K562 (cell line): ENCODE measurements around the gene USH2A.

Experiments
- CCNT2 ChIP-seq: IDR thresholded peaks from 2 replicates; pipeline ENCODE4 v1.6.1; 2011; ENCODE audit warnings: borderline replicate concordance, low read depth, mild to moderate bottlenecking, moderate library complexity, mixed read lengths, low read length; ENCODE audit not compliant: insufficient read length; ENCODE audit errors: extremely low read depth
- EZH2 ChIP-seq: IDR thresholded peaks from 2 replicates; pipeline ENCODE4 v1.6.1; 2012; ENCODE audit warnings: low read depth, mild to moderate bottlenecking, inconsistent platforms, low read length, borderline replicate concordance
- NFIC ChIP-seq: fragments of 450-650 bp; IDR thresholded peaks from 2 replicates; pipeline ENCODE4 v1.6.1; 2017; ENCODE audit warnings: mild to moderate bottlenecking, inconsistent platforms
- NUFIP1 ChIP-seq: fragments of 450-650 bp; IDR thresholded peaks from 2 replicates; pipeline ENCODE4 v1.6.1; 2018; ENCODE audit not compliant: partially characterized antibody
- SPI1 ChIP-seq: IDR thresholded peaks from 2 replicates; pipeline ENCODE4 v1.6.1; 2011; ENCODE audit warnings: low read depth, low read length, control low read depth, borderline replicate concordance
- ZNF23 ChIP-seq: fragments of 250-450 bp; sonication (Bioruptor Pico); IDR thresholded peaks from 2 replicates; pipeline ENCODE4 v1.4.0; 2020; ENCODE audit warnings: mild to moderate bottlenecking
- TF ChIP-seq, protein P1 (sequence below), 3 experiments: IDR thresholded peaks in 2 of 3; conservative IDR thresholded peaks in 1 of 3; 2 replicates each; pipeline ENCODE4 v1.5.1; 2011 to 2012; ENCODE audit warnings: low read length in 3 of 3, mild to moderate bottlenecking in 3 of 3, control low read depth in 2 of 3, improper control_type of control experiment in 1 of 3, inconsistent platforms in 1 of 3, low read depth in 1 of 3, mixed read lengths in 1 of 3, moderate library complexity in 1 of 3; ENCODE audit not compliant: insufficient read depth in 2 of 3
- TF ChIP-seq, protein P2 (sequence below), 2 experiments: fragments of 450-650 bp; IDR thresholded peaks; 2 replicates each; pipeline ENCODE4 v1.6.1; 2016
- TF ChIP-seq, protein P3 (sequence below), 2 experiments: fragments of 450-650 bp in 1 of 2; IDR thresholded peaks; 2 replicates each; pipeline ENCODE4 v1.6.1; 2011 to 2017; ENCODE audit warnings: low read depth in 2 of 2, antibody characterized with exemption in 1 of 2, borderline replicate concordance in 1 of 2, low read length in 1 of 2, mild to moderate bottlenecking in 1 of 2, mixed read lengths in 1 of 2; ENCODE audit not compliant: control insufficient read depth in 1 of 2

DNA sequence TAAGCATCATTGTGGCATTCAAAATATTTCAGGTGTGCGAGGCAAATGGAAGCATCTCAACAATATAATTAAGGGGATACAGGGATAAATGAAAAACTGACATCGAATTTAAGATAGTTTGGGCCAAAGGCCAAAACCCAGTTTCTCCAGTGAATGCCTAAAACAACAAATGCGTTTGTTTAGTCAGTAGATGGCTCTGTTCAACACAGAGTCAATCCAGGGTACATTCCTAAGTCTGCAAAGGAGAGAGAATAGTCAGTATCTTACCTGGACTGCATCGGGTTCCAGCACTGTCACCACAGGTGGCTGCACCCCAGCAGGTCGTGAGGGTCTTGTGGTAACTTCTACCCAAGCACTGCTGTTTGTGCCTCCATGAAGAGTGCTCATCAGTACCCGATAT is 535.1 kb downstream of the USH2A start:
- TF ChIP-seq, protein P1, sequence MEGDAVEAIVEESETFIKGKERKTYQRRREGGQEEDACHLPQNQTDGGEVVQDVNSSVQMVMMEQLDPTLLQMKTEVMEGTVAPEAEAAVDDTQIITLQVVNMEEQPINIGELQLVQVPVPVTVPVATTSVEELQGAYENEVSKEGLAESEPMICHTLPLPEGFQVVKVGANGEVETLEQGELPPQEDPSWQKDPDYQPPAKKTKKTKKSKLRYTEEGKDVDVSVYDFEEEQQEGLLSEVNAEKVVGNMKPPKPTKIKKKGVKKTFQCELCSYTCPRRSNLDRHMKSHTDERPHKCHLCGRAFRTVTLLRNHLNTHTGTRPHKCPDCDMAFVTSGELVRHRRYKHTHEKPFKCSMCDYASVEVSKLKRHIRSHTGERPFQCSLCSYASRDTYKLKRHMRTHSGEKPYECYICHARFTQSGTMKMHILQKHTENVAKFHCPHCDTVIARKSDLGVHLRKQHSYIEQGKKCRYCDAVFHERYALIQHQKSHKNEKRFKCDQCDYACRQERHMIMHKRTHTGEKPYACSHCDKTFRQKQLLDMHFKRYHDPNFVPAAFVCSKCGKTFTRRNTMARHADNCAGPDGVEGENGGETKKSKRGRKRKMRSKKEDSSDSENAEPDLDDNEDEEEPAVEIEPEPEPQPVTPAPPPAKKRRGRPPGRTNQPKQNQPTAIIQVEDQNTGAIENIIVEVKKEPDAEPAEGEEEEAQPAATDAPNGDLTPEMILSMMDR (IDR thresholded peaks at IDR 0.05 in 2 of 3, conservative IDR thresholded peaks at IDR 0.05 in 1 of 3; ENCODE audit: insufficient read depth in 2 of 3, low read depth in 1 of 3, low read length in 3 of 3): no peak
- TF ChIP-seq CCNT2 (no peak), NUFIP1 (no peak), EZH2 (no peak), NFIC (no peak), ZNF23 (no peak), SPI1 (no peak)
- TF ChIP-seq, protein P2, sequence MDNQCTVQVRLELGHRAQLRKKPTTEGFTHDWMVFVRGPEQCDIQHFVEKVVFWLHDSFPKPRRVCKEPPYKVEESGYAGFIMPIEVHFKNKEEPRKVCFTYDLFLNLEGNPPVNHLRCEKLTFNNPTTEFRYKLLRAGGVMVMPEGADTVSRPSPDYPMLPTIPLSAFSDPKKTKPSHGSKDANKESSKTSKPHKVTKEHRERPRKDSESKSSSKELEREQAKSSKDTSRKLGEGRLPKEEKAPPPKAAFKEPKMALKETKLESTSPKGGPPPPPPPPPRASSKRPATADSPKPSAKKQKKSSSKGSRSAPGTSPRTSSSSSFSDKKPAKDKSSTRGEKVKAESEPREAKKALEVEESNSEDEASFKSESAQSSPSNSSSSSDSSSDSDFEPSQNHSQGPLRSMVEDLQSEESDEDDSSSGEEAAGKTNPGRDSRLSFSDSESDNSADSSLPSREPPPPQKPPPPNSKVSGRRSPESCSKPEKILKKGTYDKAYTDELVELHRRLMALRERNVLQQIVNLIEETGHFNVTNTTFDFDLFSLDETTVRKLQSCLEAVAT (IDR thresholded peaks at IDR 0.05): no peak
- TF ChIP-seq, protein P3, sequence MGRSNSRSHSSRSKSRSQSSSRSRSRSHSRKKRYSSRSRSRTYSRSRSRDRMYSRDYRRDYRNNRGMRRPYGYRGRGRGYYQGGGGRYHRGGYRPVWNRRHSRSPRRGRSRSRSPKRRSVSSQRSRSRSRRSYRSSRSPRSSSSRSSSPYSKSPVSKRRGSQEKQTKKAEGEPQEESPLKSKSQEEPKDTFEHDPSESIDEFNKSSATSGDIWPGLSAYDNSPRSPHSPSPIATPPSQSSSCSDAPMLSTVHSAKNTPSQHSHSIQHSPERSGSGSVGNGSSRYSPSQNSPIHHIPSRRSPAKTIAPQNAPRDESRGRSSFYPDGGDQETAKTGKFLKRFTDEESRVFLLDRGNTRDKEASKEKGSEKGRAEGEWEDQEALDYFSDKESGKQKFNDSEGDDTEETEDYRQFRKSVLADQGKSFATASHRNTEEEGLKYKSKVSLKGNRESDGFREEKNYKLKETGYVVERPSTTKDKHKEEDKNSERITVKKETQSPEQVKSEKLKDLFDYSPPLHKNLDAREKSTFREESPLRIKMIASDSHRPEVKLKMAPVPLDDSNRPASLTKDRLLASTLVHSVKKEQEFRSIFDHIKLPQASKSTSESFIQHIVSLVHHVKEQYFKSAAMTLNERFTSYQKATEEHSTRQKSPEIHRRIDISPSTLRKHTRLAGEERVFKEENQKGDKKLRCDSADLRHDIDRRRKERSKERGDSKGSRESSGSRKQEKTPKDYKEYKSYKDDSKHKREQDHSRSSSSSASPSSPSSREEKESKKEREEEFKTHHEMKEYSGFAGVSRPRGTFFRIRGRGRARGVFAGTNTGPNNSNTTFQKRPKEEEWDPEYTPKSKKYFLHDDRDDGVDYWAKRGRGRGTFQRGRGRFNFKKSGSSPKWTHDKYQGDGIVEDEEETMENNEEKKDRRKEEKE (IDR thresholded peaks at IDR 0.05; ENCODE audit: borderline replicate concordance in 1 of 2, control insufficient read depth in 1 of 2, low read depth in 2 of 2, low read length in 1 of 2): no peak
